H9 (cell line): Measurements from ENCODE around the gene TUBB2B. TPM values are rescaled to one million over a fixed set of nuclear protein-coding genes. Genes with fewer than 3 reads are reported as not detected.

Experiments used
- DNase-seq: peaks from one replicate; pipeline ENCODE4 v3.0.0-alpha.2; 2017
- H2AFZ ChIP-seq: one replicate; pipeline ENCODE4 v1.6.1; 2013; ENCODE audit warnings: mild to moderate bottlenecking, low read length, control low read depth, moderate library complexity
- H2AK5ac ChIP-seq: 2 replicates; pipeline ENCODE4 v1.6.1; 2013; ENCODE audit warnings: low read length, control low read depth, mixed read lengths; ENCODE audit not compliant: insufficient read length
- H2BK120ac ChIP-seq: one replicate; pipeline ENCODE4 v1.6.1; 2013; ENCODE audit warnings: low read depth, mild to moderate bottlenecking, low read length, control low read depth, inconsistent platforms; ENCODE audit not compliant: poor library complexity, severe bottlenecking
- H2BK12ac ChIP-seq: 2 replicates; pipeline ENCODE4 v1.6.1; 2013; ENCODE audit warnings: low read length, control low read depth, mixed read lengths, low read depth; ENCODE audit not compliant: insufficient read length
- H2BK15ac ChIP-seq: 2 replicates; pipeline ENCODE4 v1.6.1; 2013; ENCODE audit warnings: low read depth, low read length, control low read depth
- H2BK20ac ChIP-seq: one replicate; pipeline ENCODE4 v1.6.1; 2013; ENCODE audit warnings: low read depth, mild to moderate bottlenecking, low read length, control low read depth, inconsistent platforms; ENCODE audit not compliant: poor library complexity, severe bottlenecking
- H2BK5ac ChIP-seq: 2 replicates; pipeline ENCODE4 v1.6.1; 2013; ENCODE audit warnings: low read length, control low read depth, mixed read lengths; ENCODE audit not compliant: insufficient read length
- H3K14ac ChIP-seq: 2 replicates; pipeline ENCODE4 v1.6.1; 2013; ENCODE audit warnings: low read length, control low read depth; ENCODE audit not compliant: insufficient read depth
- H3K18ac ChIP-seq: 2 replicates; pipeline ENCODE4 v1.6.1; 2013; ENCODE audit warnings: low read depth, mild to moderate bottlenecking, mixed read lengths, low read length, control low read depth; ENCODE audit not compliant: insufficient read length
- H3K23ac ChIP-seq: 2 replicates; pipeline ENCODE4 v1.6.1; 2013; ENCODE audit warnings: low read length, control low read depth, mixed read lengths, low read depth; ENCODE audit not compliant: insufficient read length
- H3K23me2 ChIP-seq: 2 replicates; pipeline ENCODE4 v1.6.1; 2013; ENCODE audit warnings: low read depth, mild to moderate bottlenecking, mixed read lengths, low read length, control low read depth; ENCODE audit not compliant: insufficient read length, poor library complexity, severe bottlenecking
- H3K27ac ChIP-seq: 2 replicates; pipeline ENCODE4 v1.5.1; 2013; ENCODE audit warnings: low read length, control low read depth, mixed read lengths, low read depth; ENCODE audit not compliant: insufficient read length
- H3K27me3 ChIP-seq: 2 replicates; pipeline ENCODE4 v1.6.1; 2013; ENCODE audit warnings: low read length, control low read depth, inconsistent platforms; ENCODE audit not compliant: insufficient read depth
- H3K4ac ChIP-seq: 2 replicates; pipeline ENCODE4 v1.6.1; 2013; ENCODE audit warnings: low read depth, mild to moderate bottlenecking, control low read depth, inconsistent platforms, low read length, moderate library complexity
- H3K4me1 ChIP-seq: 2 replicates; pipeline ENCODE4 v1.6.1; 2013; ENCODE audit warnings: low read length, control low read depth, inconsistent platforms; ENCODE audit not compliant: insufficient read depth
- H3K4me2 ChIP-seq: 2 replicates; pipeline ENCODE4 v1.6.1; 2013; ENCODE audit warnings: low read length, control low read depth, mixed read lengths; ENCODE audit not compliant: insufficient read length, insufficient read depth
- H3K56ac ChIP-seq: 2 replicates; pipeline ENCODE4 v1.6.1; 2013; ENCODE audit warnings: low read depth, mild to moderate bottlenecking, mixed read lengths, low read length, control low read depth; ENCODE audit not compliant: insufficient read length
- H3K79me1 ChIP-seq: 2 replicates; pipeline ENCODE4 v1.6.1; 2013; ENCODE audit warnings: low read depth, mild to moderate bottlenecking, moderate library complexity, low read length, control low read depth, inconsistent platforms; ENCODE audit not compliant: insufficient read depth, poor library complexity, severe bottlenecking
- H3K79me2 ChIP-seq: 2 replicates; pipeline ENCODE4 v1.6.1; 2013; ENCODE audit warnings: low read length, control low read depth, inconsistent platforms; ENCODE audit not compliant: insufficient read depth
- H3K9ac ChIP-seq: 2 replicates; pipeline ENCODE4 v1.6.1; 2013; ENCODE audit warnings: low read length, control low read depth, mixed read lengths; ENCODE audit not compliant: insufficient read length; ENCODE audit errors: extremely low read depth
- H3K9me3 ChIP-seq: one replicate; pipeline ENCODE4 v1.6.1; 2013; ENCODE audit warnings: low read depth, low read length, inconsistent platforms; ENCODE audit not compliant: control insufficient read depth
- H3T11ph ChIP-seq: one replicate; pipeline ENCODE4 v1.6.1; 2013; ENCODE audit warnings: mild to moderate bottlenecking, low read length, control low read depth, inconsistent platforms
- H4K20me1 ChIP-seq: one replicate; pipeline ENCODE4 v1.6.1; 2013; ENCODE audit not compliant: control insufficient read depth, insufficient read length, insufficient read depth
- H4K5ac ChIP-seq: 2 replicates; pipeline ENCODE4 v1.6.1; 2013; ENCODE audit warnings: low read depth, mild to moderate bottlenecking, mixed read lengths, low read length, control low read depth; ENCODE audit not compliant: insufficient read length
- H4K8ac ChIP-seq: replicated peaks from 2 replicates; pipeline ENCODE4 v1.6.1; 2013; ENCODE audit warnings: low read length, control low read depth, mixed read lengths, low read depth; ENCODE audit not compliant: insufficient read length
- H4K91ac ChIP-seq: 2 replicates; pipeline ENCODE4 v1.6.1; 2013; ENCODE audit warnings: low read depth, mild to moderate bottlenecking, moderate library complexity, mixed read lengths, low read length, control low read depth; ENCODE audit not compliant: insufficient read length
- H3K27ac Mint-ChIP-seq, 3 experiments: 2 replicates in 2 of 3; 3 replicates in 1 of 3; pipeline ENCODE4 v1.8.0; 2020 to 2021; ENCODE audit warnings: mixed read lengths in 3 of 3, mild to moderate bottlenecking in 1 of 3, moderate library complexity in 1 of 3
- H3K27me3 Mint-ChIP-seq: 2 replicates; pipeline ENCODE4 v1.8.0; 2021; ENCODE audit warnings: low read depth, mild to moderate bottlenecking, moderate library complexity, mixed read lengths
- H3K36me3 Mint-ChIP-seq, 3 experiments: 2 replicates in 2 of 3; 3 replicates in 1 of 3; pipeline ENCODE4 v1.8.0; 2020 to 2021; ENCODE audit warnings: low read depth in 3 of 3, mixed read lengths in 3 of 3; ENCODE audit not compliant: insufficient read depth in 1 of 3
- H3K4me1 Mint-ChIP-seq, 2 experiments: 2 replicates each; pipeline ENCODE4 v1.8.0; 2020; ENCODE audit warnings: mixed read lengths in 2 of 2
- H3K4me3 Mint-ChIP-seq, 2 experiments: 2 replicates in 1 of 2; 3 replicates in 1 of 2; pipeline ENCODE4 v1.8.0; 2020 to 2021; ENCODE audit warnings: mild to moderate bottlenecking in 2 of 2, mixed read lengths in 2 of 2, moderate library complexity in 1 of 2
- H3K9me3 Mint-ChIP-seq, 2 experiments: 2 replicates in 1 of 2; 3 replicates in 1 of 2; pipeline ENCODE4 v1.8.0; 2020; ENCODE audit warnings: mild to moderate bottlenecking in 2 of 2, mixed read lengths in 2 of 2, moderate library complexity in 1 of 2
- WGBS: extraction: QIAGEN DNeasy Blood & Tissue Kit; methylation state at CpG from one replicate; pipeline ENCODE4 v1.1.7; 2013; ENCODE audit warnings: missing lambda C conversion rate, low lambda C conversion rate, mixed read lengths; ENCODE audit not compliant: insufficient read length; ENCODE audit errors: extremely low coverage; 5-methylcytosine and 5-hydroxymethylcytosine counted together
- total RNA-seq: library from RNA; stranded (reverse); gene quantifications from 2 replicates; pipeline ENCODE4 v1.2.1, GENCODE V29; 2021
- TF ChIP-seq, protein P1 (sequence below): fragments of 200-600 bp; sonication (generic); conservative IDR thresholded peaks from 3 replicates; pipeline ENCODE4 v1.8.0; 2021; ENCODE audit warnings: antibody characterized with exemption, mild to moderate bottlenecking

Gene TUBB2B
- total RNA-seq, 1 experiment from 2014 or later: 320 TPM

DNA sequence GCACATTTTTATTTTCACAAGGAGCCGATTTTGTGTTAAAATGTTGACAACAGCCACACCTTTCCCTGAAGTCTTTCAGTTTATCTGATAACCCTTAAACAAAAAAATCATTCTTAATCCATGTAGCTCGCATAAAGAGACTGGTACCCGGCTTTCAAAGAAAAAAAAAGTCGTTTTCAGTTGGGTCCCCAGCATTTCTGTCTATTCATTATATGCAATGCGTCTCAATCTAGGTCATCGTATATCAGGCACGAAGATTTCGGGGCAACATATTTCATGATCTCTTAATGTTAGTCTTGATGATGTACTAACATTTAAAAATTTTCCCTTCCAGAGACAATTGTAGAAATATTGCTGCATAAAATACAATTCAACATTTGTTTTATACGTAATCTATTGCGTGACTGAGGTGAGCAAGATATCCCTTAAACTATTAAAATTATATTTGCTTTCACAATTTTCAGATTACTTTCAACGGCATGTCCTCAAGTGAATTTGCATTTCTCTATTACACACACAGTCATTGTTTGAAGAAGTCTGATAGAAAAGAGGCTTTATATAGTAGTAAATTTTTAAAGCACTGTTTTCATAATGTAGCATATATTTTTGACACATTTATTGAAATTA lies 2.9 kb upstream of the TUBB2B start:
- no peak overlapping the region for H4K91ac ChIP-seq
- H2BK120ac ChIP-seq: no peak overlapping the region
- H2AK5ac ChIP-seq: no peak overlapping the region
- peaks cover 18% of the 10 kb centered on the region for H3K79me2 ChIP-seq
- H2BK5ac ChIP-seq: no peak overlapping the region
- H3K4me1 Mint-ChIP-seq: peaks cover 49 to 51% of the 10 kb centered on the region in 2 experiments
- no peak for DNase-seq
- peak overlapping the region; percentile 87 for H3K4me2 ChIP-seq
- peak overlapping the region in 1 of 3 experiments; percentile 87; a peak in 1 of 7 replicates for H3K27ac Mint-ChIP-seq
- peaks cover 43% of the 10 kb centered on the region for H3K27me3 Mint-ChIP-seq
- H3K23ac ChIP-seq: no peak overlapping the region
- TF ChIP-seq, protein P1, sequence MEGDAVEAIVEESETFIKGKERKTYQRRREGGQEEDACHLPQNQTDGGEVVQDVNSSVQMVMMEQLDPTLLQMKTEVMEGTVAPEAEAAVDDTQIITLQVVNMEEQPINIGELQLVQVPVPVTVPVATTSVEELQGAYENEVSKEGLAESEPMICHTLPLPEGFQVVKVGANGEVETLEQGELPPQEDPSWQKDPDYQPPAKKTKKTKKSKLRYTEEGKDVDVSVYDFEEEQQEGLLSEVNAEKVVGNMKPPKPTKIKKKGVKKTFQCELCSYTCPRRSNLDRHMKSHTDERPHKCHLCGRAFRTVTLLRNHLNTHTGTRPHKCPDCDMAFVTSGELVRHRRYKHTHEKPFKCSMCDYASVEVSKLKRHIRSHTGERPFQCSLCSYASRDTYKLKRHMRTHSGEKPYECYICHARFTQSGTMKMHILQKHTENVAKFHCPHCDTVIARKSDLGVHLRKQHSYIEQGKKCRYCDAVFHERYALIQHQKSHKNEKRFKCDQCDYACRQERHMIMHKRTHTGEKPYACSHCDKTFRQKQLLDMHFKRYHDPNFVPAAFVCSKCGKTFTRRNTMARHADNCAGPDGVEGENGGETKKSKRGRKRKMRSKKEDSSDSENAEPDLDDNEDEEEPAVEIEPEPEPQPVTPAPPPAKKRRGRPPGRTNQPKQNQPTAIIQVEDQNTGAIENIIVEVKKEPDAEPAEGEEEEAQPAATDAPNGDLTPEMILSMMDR: no peak
- WGBS: no CpG with 5 or more reads among the region's 11 CpGs
- peaks cover 0 to 2% of the 10 kb centered on the region in 2 experiments; a peak in 1 of 5 replicates for H3K9me3 Mint-ChIP-seq
- no peak overlapping the region for H3K56ac ChIP-seq
- H3K4me1 ChIP-seq: peaks cover 5% of the 10 kb centered on the region; the same call in 1 of the 2 replicates
- H3K4me3 Mint-ChIP-seq: peak overlapping the region; percentile 91 to 92
- no peak overlapping the region for H3K14ac ChIP-seq
- no peak overlapping the region for H3K27ac ChIP-seq
- H2BK20ac ChIP-seq: no peak overlapping the region
- H2AFZ ChIP-seq: no peak overlapping the region
- H2BK12ac ChIP-seq: no peak overlapping the region
- no peak overlapping the region for H4K5ac ChIP-seq
- H4K20me1 ChIP-seq: no peaks in the 10 kb centered on the region
- H3K27me3 ChIP-seq: no peaks in the 10 kb centered on the region; the same call in 1 of the 2 replicates
- no peak overlapping the region for H3K9ac ChIP-seq
- peaks cover 47% of the 10 kb centered on the region for H3K23me2 ChIP-seq
- H3K9me3 ChIP-seq: no peaks in the 10 kb centered on the region
- no peak overlapping the region for H3K4ac ChIP-seq
- H3K18ac ChIP-seq: no peak overlapping the region
- H3K79me1 ChIP-seq: peaks cover 4% of the 10 kb centered on the region
- H3T11ph ChIP-seq: no peak overlapping the region
- H2BK15ac ChIP-seq: no peak overlapping the region
- H3K36me3 Mint-ChIP-seq: peaks cover 8 to 12% (median 11%) of the 10 kb centered on the region in 3 experiments
- no peak overlapping the region for H4K8ac ChIP-seq
